GM12878 (cell line): ENCODE data around the gene CRYZL1. TPM values are rescaled to one million over a fixed set of nuclear protein-coding genes. Genes with fewer than 3 reads are reported as not detected.

Experiments
- ATAC-seq: fragments of 200-7000 bp; cut with Tn5 transposase; 3 replicates; pipeline ENCODE4 v1.9.1; 2020; ENCODE audit warnings: mild to moderate bottlenecking, moderate library complexity
- BruUV-seq: library from RNA; stranded (reverse); fragments of 400-500 nt; replicated peaks from 2 replicates; lab custom pipeline; 2021; lab: Mats Ljungman, UMichigan
- CTCF ChIA-PET: fragments of 300-600 bp; sonication (Branson Sonifier 250); formaldehyde crosslinking; extraction: SDS; loops from one replicate; lab custom pipeline; 2021; ENCODE audit warnings: inconsistent platforms; lab: Yijun Ruan, JAX
- POLR2A ChIA-PET: fragments of 350-600 bp; formaldehyde crosslinking; extraction: SDS; loops from one replicate; lab custom pipeline; 2021; ENCODE audit warnings: inconsistent platforms; lab: Charles Lee
- RAD21 ChIA-PET: fragments of 300-600 bp; sonication (Branson Sonifier 250); formaldehyde crosslinking; loops from one replicate; lab custom pipeline; 2023; ENCODE audit warnings: antibody characterized with exemption; ENCODE audit not compliant: unreplicated experiment; lab: Charles Lee
- SMC1A ChIA-PET: fragments of 300-600 bp; sonication (Branson Sonifier 250); formaldehyde crosslinking; loops from one replicate; lab custom pipeline; 2023; ENCODE audit not compliant: unreplicated experiment, uncharacterized antibody; lab: Charles Lee
- DNase-seq: peaks from one replicate; pipeline ENCODE4 v3.0.0-alpha.2; 2011; ENCODE audit warnings: low read depth, low spot score
- FAIRE-seq: peaks from 3 replicates; lab custom pipeline; 2011; peaks lifted over from hg19 to GRCh38; lab: Jason Lieb, UNC
- H2AFZ ChIP-seq: 2 replicates; pipeline ENCODE4 v1.6.0; 2011; ENCODE audit warnings: low read depth, low read length, control low read depth; ENCODE audit not compliant: control insufficient read depth
- H3K27ac ChIP-seq: 2 replicates; pipeline ENCODE4 v1.5.1; 2011; ENCODE audit warnings: control low read depth; ENCODE audit not compliant: control insufficient read depth, insufficient read depth
- H3K27me3 ChIP-seq, 2 experiments: replicated peaks in 1 of 2; 2 replicates each; pipeline versions ENCODE4 v1.6.0 to v1.6.1; 2011; ENCODE audit warnings: low read length in 1 of 2; ENCODE audit not compliant: control insufficient read depth in 2 of 2, insufficient read depth in 2 of 2
- H3K36me3 ChIP-seq, 2 experiments: 2 replicates each; pipeline ENCODE4 v1.5.1; 2011; ENCODE audit warnings: low read length in 1 of 2; ENCODE audit not compliant: control insufficient read depth in 2 of 2, insufficient read depth in 2 of 2
- H3K4me1 ChIP-seq: 2 replicates; pipeline ENCODE4 v1.6.1; 2011; ENCODE audit warnings: mild to moderate bottlenecking, low read length, moderate library complexity, mixed read lengths; ENCODE audit not compliant: control insufficient read depth, insufficient read depth
- H3K4me2 ChIP-seq: 2 replicates; pipeline ENCODE4 v1.6.0; 2011; ENCODE audit warnings: control low read depth; ENCODE audit not compliant: control insufficient read depth, insufficient read depth
- H3K4me3 ChIP-seq: fragments of 200-600 bp; sonication (generic); 2 replicates; pipeline ENCODE4 v1.5.1; 2016
- H3K79me2 ChIP-seq: 2 replicates; pipeline ENCODE4 v1.6.0; 2011; ENCODE audit warnings: low read length; ENCODE audit not compliant: control insufficient read depth, insufficient read depth
- H3K9ac ChIP-seq: 2 replicates; pipeline ENCODE4 v1.8.0; 2011; ENCODE audit warnings: low read length, control low read depth, mixed read lengths; ENCODE audit not compliant: control insufficient read depth, insufficient read depth
- H3K9me3 ChIP-seq: replicated peaks from 3 replicates; pipeline ENCODE4 v1.5.1; 2011; ENCODE audit warnings: mild to moderate bottlenecking, low read length; ENCODE audit not compliant: control insufficient read depth, insufficient read depth
- H4K20me1 ChIP-seq: 2 replicates; pipeline ENCODE4 v1.6.0; 2011; ENCODE audit not compliant: control insufficient read depth, insufficient read depth
- CHD2 ChIP-seq: IDR thresholded peaks from 2 replicates; pipeline ENCODE4 v1.6.1; 2011; ENCODE audit warnings: low read depth, low read length, improper control_type of control experiment, borderline replicate concordance
- CHD4 ChIP-seq: fragments of 200-600 bp; sonication (generic); IDR thresholded peaks from 2 replicates; pipeline ENCODE4 v1.6.1; 2016; ENCODE audit warnings: mild to moderate bottlenecking
- E2F8 ChIP-seq: fragments of 450-650 bp; IDR thresholded peaks from 2 replicates; pipeline ENCODE4 v1.6.1; 2018; ENCODE audit warnings: mild to moderate bottlenecking, low read depth, moderate library complexity; ENCODE audit not compliant: partially characterized antibody
- EZH2 ChIP-seq: IDR thresholded peaks from 2 replicates; pipeline ENCODE4 v1.6.1; 2012; ENCODE audit warnings: low read depth, mild to moderate bottlenecking, control low read depth, inconsistent platforms, low read length, borderline replicate concordance; ENCODE audit not compliant: control insufficient read depth
- JUNB ChIP-seq: IDR thresholded peaks from 2 replicates; pipeline ENCODE4 v1.6.1; 2016; ENCODE audit warnings: antibody characterized with exemption, mild to moderate bottlenecking
- NBN ChIP-seq: fragments of 450-650 bp; IDR thresholded peaks from 2 replicates; pipeline ENCODE4 v1.6.1; 2016
- NR2C2 ChIP-seq: IDR thresholded peaks from 2 replicates; pipeline ENCODE4 v1.6.1; 2011; ENCODE audit warnings: borderline replicate concordance, low read depth; ENCODE audit not compliant: control insufficient read depth, insufficient read length
- RBBP5 ChIP-seq: fragments of 200-600 bp; sonication (generic); conservative IDR thresholded peaks from 2 replicates; pipeline ENCODE4 v1.6.1; 2016
- SIN3A ChIP-seq: IDR thresholded peaks from 2 replicates; pipeline ENCODE4 v1.6.1; 2012; ENCODE audit warnings: low read depth, low read length, improper control_type of control experiment
- SP1 ChIP-seq: IDR thresholded peaks from one replicate; pipeline ENCODE4 v1.6.1; 2011; ENCODE audit warnings: low read depth, low read length
- TCF7 ChIP-seq: IDR thresholded peaks from 2 replicates; pipeline ENCODE4 v1.6.1; 2014; ENCODE audit warnings: antibody characterized with exemption, borderline replicate concordance
- WGBS: methylation state at CpG from one replicate; pipeline ENCODE4 v1.1.6; 2016; ENCODE audit warnings: low lambda C conversion rate; ENCODE audit not compliant: insufficient replicate concordance, insufficient coverage; ENCODE audit errors: missing lambda C conversion rate; 5-methylcytosine and 5-hydroxymethylcytosine counted together
- in situ Hi-C: fragments of 300-500 bp; cut with MboI; formaldehyde crosslinking; loops from 9 replicates; pipeline ENCODE4 v1.14.3; 2018; ENCODE audit warnings: mixed read lengths
- intact Hi-C: fragments of 100-400 bp; cut with micrococcal nuclease; formaldehyde crosslinking; loops from one replicate; pipeline ENCODE4 v1.14.2; 2022; ENCODE audit not compliant: unreplicated experiment
- polyA plus RNA-seq, 11 experiments: library from polyadenylated mRNA; depleted of rRNA in 4 of 11; unstranded in 6 of 11; stranded (reverse) in 5 of 11; fragments of >200 nt; fragmentation: Nextera tagmentation in 4 of 11; fragmentation: Illumina TruSeq in 1 of 11; extraction: Ambion mirVana in 4 of 11; extraction: Trizol in 1 of 11; gene quantifications; 1 replicate in 1 of 11; 2 replicates in 10 of 11; pipeline versions ENCODE4 v1.2.1 to v1.2.3, GENCODE V29; 2011 to 2016; ENCODE audit warnings: inconsistent platforms in 2 of 11, missing spikeins in 2 of 11, low read depth in 1 of 11
- total RNA-seq, 4 experiments: library from RNA; depleted of rRNA in 3 of 4; stranded (reverse); fragments of >200 nt in 3 of 4; fragmentation: Illumina TruSeq in 1 of 4; extraction: Trizol in 1 of 4; gene quantifications; 2 replicates each; pipeline versions ENCODE4 v1.2.1 to v1.2.3, GENCODE V29; 2013 to 2021
- TF ChIP-seq, protein P1 (sequence below): fragments of 450-650 bp; conservative IDR thresholded peaks from 2 replicates; pipeline ENCODE4 v1.6.1; 2017; ENCODE audit warnings: mild to moderate bottlenecking, moderate library complexity

Gene CRYZL1
- total and polyA plus RNA-seq, 10 of the 15 experiments (the other 5 are each of a cell fraction or from before 2014, with no cell fraction given) = 14.3 to 72.4 (median 30.7) TPM

- Histone ChIP-seq H3K79me2 (no peaks in the 10 kb centered on the region), H2AFZ (no peak overlapping the region), H3K27ac (no peak overlapping the region), H3K4me1 (no peaks in the 10 kb centered on the region), H3K4me2 (no peak overlapping the region), H3K27me3 (no peaks in the 10 kb centered on the region), H3K36me3 (no peaks in the 10 kb centered on the region), H3K9me3 (no peaks in the 10 kb centered on the region), H3K4me3 (no peak overlapping the region), H4K20me1 (no peaks in the 10 kb centered on the region), H3K9ac (no peak overlapping the region)
- in situ Hi-C loops = no loop called here
- intact Hi-C loops = no loop called here
- POLR2A ChIA-PET = no interaction called here
- FAIRE-seq = no peak
- DNase-seq = no peak
- 69% methylated on average over 8 of the region's 8 CpGs for WGBS
- no TSS peak for BruUV-seq
- CTCF ChIA-PET = no interaction called here
- no peak for ATAC-seq
- RAD21 ChIA-PET = no interaction called here
- no peak for TF ChIP-seq NBN
- TF ChIP-seq TCF7 = no peak
- TF ChIP-seq, protein P1, sequence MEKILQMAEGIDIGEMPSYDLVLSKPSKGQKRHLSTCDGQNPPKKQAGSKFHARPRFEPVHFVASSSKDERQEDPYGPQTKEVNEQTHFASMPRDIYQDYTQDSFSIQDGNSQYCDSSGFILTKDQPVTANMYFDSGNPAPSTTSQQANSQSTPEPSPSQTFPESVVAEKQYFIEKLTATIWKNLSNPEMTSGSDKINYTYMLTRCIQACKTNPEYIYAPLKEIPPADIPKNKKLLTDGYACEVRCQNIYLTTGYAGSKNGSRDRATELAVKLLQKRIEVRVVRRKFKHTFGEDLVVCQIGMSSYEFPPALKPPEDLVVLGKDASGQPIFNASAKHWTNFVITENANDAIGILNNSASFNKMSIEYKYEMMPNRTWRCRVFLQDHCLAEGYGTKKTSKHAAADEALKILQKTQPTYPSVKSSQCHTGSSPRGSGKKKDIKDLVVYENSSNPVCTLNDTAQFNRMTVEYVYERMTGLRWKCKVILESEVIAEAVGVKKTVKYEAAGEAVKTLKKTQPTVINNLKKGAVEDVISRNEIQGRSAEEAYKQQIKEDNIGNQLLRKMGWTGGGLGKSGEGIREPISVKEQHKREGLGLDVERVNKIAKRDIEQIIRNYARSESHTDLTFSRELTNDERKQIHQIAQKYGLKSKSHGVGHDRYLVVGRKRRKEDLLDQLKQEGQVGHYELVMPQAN = no peak
- TF ChIP-seq EZH2 = no peak
- no peak for TF ChIP-seq JUNB
- TF ChIP-seq RBBP5 = no peak
- no peak for TF ChIP-seq SP1
- TF ChIP-seq CHD4 = no peak
- TF ChIP-seq E2F8 = no peak
- TF ChIP-seq NR2C2 = no peak
- no peak for TF ChIP-seq CHD2
- no peak for TF ChIP-seq SIN3A
- SMC1A ChIA-PET = no interaction called here
Measured at GRCh38 chr21:33673473-33673872, 31.9 kb upstream of the CRYZL1 start.
